GM23338 (cell line): ENCODE results near the gene KLK2. TPM values are rescaled to one million over a fixed set of nuclear protein-coding genes. Genes with fewer than 3 reads are reported as not detected.

Experiments
- ATAC-seq: fragments of 200-7000 bp; cut with Tn5 transposase; 3 replicates; pipeline ENCODE4 v1.9.1; 2020
- DNase-seq: peaks from one replicate; pipeline ENCODE4 v3.0.0-alpha.2; 2015; ENCODE audit warnings: low spot score
- H2AFZ ChIP-seq: fragments of 200-600 bp; sonication (generic); 2 replicates; pipeline ENCODE4 v1.8.0; 2016; ENCODE audit warnings: antibody characterized with exemption, mild to moderate bottlenecking, moderate library complexity
- H3F3A ChIP-seq: fragments of 200-600 bp; sonication (generic); replicated peaks from 2 replicates; pipeline ENCODE4 v1.8.0; 2017; ENCODE audit warnings: antibody characterized with exemption, mixed run types, low read depth
- H3K27ac ChIP-seq: fragments of 200-600 bp; sonication (generic); 2 replicates; pipeline ENCODE4 v1.6.1; 2016; ENCODE audit warnings: low read depth
- H3K27me3 ChIP-seq: fragments of 200-600 bp; sonication (generic); 2 replicates; pipeline ENCODE4 v1.8.0; 2016; ENCODE audit warnings: mild to moderate bottlenecking, mixed run types, moderate library complexity; ENCODE audit not compliant: insufficient read depth
- H3K36me3 ChIP-seq: fragments of 200-600 bp; sonication (generic); 2 replicates; pipeline ENCODE4 v1.8.0; 2016; ENCODE audit warnings: mild to moderate bottlenecking; ENCODE audit not compliant: insufficient read depth
- H3K4me1 ChIP-seq: fragments of 200-600 bp; sonication (generic); 2 replicates; pipeline ENCODE4 v1.8.0; 2016; ENCODE audit warnings: mild to moderate bottlenecking, moderate library complexity; ENCODE audit not compliant: insufficient read depth
- H3K4me2 ChIP-seq: fragments of 200-600 bp; sonication (generic); 2 replicates; pipeline ENCODE4 v1.7.1; 2017; ENCODE audit warnings: mixed run types
- H3K4me3 ChIP-seq: fragments of 200-600 bp; sonication (generic); 2 replicates; pipeline ENCODE4 v1.6.1; 2016; ENCODE audit warnings: mixed run types
- H3K79me2 ChIP-seq: fragments of 200-600 bp; sonication (generic); replicated peaks from 2 replicates; pipeline ENCODE4 v1.8.0; 2017; ENCODE audit warnings: mild to moderate bottlenecking; ENCODE audit not compliant: insufficient read depth
- H3K9me2 ChIP-seq: fragments of 200-600 bp; sonication (generic); 2 replicates; pipeline ENCODE4 v1.8.0; 2017; ENCODE audit not compliant: insufficient read depth
- H4K20me1 ChIP-seq: fragments of 200-600 bp; sonication (generic); replicated peaks from 2 replicates; pipeline ENCODE4 v1.8.0; 2017; ENCODE audit warnings: mild to moderate bottlenecking; ENCODE audit not compliant: insufficient read depth
- H3K27ac Mint-ChIP-seq: 2 replicates; pipeline ENCODE4 v1.8.0; 2020; ENCODE audit warnings: inconsistent platforms, mild to moderate bottlenecking, moderate library complexity, mixed read lengths
- H3K27me3 Mint-ChIP-seq: 3 replicates; pipeline ENCODE4 v1.8.0; 2022; ENCODE audit warnings: low read depth, mild to moderate bottlenecking, moderate library complexity, mixed read lengths, inconsistent platforms; ENCODE audit not compliant: insufficient read depth, poor library complexity
- H3K36me3 Mint-ChIP-seq: 3 replicates; pipeline ENCODE4 v1.8.0; 2021; ENCODE audit warnings: low read depth, mild to moderate bottlenecking, inconsistent platforms, moderate library complexity, mixed read lengths
- H3K4me1 Mint-ChIP-seq: 3 replicates; pipeline ENCODE4 v1.8.0; 2020; ENCODE audit warnings: mild to moderate bottlenecking, inconsistent platforms, mixed read lengths
- H3K4me3 Mint-ChIP-seq: 3 replicates; pipeline ENCODE4 v1.8.0; 2021; ENCODE audit warnings: moderate library complexity, mild to moderate bottlenecking, inconsistent platforms, mixed read lengths
- H3K9me3 Mint-ChIP-seq: 3 replicates; pipeline ENCODE4 v1.8.0; 2020; ENCODE audit warnings: moderate library complexity, mild to moderate bottlenecking, inconsistent platforms, mixed read lengths
- ETS1 ChIP-seq: IDR thresholded peaks from 2 replicates; pipeline ENCODE4 v1.6.1; 2016; ENCODE audit warnings: antibody characterized with exemption
- JUNB ChIP-seq: IDR thresholded peaks from one replicate; pipeline ENCODE4 v1.6.1; 2016; ENCODE audit warnings: antibody characterized with exemption; ENCODE audit not compliant: unreplicated experiment
- NANOG ChIP-seq: IDR thresholded peaks from 2 replicates; pipeline ENCODE4 v1.6.1; 2016; ENCODE audit warnings: antibody characterized with exemption, borderline replicate concordance
- polyA plus RNA-seq: library from polyadenylated mRNA; unstranded; fragments of >200 nt; fragmentation: Nextera tagmentation; extraction: Ambion mirVana; gene quantifications from 2 replicates; pipeline ENCODE4 v1.2.1, GENCODE V29; 2016
- total RNA-seq: library from RNA; depleted of rRNA; stranded (reverse); fragments of >200 nt; shearing (Covaris generic); gene quantifications from 2 replicates; pipeline ENCODE4 v1.2.3, GENCODE V29; 2014
- TF ChIP-seq, protein P1 (sequence below): fragments of 250-450 bp; sonication (Bioruptor Pico); IDR thresholded peaks from 2 replicates; pipeline ENCODE4 v1.5.0; 2020; ENCODE audit warnings: mild to moderate bottlenecking, moderate library complexity

Gene KLK2
- total and polyA plus RNA-seq, 2 experiments from 2014 or later: 0.18 to 0.69 TPM

DNA sequence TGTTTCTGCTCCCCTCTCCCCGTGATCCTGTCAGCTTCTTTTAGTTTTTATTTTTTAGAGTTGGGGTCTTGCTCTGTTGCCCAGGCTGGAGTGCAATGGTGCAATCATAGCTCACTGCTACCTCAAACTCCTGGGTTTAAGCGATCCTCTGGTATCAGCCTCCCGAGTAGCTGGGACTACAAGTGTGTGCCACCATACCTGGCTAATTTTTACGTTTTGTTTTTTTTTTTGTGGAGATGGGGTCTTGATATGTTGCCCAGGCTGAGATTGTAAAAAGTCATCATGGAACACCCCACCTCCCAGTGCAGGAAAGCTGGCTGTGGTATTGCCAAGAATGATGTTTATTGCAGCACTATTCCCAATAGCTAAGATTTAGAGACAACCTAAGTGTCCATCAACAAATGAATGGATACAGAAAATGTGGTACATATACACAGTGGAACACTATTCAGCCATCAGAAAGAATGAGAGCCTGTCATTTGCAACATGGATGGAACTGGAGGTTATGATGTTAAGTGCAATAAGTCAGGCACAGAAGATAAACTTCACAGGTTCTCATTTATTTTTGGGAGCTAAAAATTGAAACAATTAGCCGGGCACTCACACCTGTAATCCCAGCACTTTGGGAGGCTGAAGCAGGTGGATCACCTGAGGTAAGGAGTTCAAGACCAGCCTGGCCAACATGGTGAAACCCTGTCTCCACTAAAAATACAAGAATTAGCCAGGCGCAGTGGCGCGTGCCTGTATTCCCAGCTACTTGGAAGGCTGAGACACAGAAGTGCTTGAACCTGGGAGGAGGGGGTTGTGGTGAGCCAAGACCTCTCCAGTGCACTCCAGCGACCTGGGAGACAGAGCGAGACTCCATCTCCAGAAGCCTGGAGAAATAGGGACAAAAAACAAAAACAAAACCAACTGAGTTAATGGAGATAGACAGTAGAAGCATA is 33.3 kb upstream of the KLK2 start (continued):
- TF ChIP-seq, protein P1, sequence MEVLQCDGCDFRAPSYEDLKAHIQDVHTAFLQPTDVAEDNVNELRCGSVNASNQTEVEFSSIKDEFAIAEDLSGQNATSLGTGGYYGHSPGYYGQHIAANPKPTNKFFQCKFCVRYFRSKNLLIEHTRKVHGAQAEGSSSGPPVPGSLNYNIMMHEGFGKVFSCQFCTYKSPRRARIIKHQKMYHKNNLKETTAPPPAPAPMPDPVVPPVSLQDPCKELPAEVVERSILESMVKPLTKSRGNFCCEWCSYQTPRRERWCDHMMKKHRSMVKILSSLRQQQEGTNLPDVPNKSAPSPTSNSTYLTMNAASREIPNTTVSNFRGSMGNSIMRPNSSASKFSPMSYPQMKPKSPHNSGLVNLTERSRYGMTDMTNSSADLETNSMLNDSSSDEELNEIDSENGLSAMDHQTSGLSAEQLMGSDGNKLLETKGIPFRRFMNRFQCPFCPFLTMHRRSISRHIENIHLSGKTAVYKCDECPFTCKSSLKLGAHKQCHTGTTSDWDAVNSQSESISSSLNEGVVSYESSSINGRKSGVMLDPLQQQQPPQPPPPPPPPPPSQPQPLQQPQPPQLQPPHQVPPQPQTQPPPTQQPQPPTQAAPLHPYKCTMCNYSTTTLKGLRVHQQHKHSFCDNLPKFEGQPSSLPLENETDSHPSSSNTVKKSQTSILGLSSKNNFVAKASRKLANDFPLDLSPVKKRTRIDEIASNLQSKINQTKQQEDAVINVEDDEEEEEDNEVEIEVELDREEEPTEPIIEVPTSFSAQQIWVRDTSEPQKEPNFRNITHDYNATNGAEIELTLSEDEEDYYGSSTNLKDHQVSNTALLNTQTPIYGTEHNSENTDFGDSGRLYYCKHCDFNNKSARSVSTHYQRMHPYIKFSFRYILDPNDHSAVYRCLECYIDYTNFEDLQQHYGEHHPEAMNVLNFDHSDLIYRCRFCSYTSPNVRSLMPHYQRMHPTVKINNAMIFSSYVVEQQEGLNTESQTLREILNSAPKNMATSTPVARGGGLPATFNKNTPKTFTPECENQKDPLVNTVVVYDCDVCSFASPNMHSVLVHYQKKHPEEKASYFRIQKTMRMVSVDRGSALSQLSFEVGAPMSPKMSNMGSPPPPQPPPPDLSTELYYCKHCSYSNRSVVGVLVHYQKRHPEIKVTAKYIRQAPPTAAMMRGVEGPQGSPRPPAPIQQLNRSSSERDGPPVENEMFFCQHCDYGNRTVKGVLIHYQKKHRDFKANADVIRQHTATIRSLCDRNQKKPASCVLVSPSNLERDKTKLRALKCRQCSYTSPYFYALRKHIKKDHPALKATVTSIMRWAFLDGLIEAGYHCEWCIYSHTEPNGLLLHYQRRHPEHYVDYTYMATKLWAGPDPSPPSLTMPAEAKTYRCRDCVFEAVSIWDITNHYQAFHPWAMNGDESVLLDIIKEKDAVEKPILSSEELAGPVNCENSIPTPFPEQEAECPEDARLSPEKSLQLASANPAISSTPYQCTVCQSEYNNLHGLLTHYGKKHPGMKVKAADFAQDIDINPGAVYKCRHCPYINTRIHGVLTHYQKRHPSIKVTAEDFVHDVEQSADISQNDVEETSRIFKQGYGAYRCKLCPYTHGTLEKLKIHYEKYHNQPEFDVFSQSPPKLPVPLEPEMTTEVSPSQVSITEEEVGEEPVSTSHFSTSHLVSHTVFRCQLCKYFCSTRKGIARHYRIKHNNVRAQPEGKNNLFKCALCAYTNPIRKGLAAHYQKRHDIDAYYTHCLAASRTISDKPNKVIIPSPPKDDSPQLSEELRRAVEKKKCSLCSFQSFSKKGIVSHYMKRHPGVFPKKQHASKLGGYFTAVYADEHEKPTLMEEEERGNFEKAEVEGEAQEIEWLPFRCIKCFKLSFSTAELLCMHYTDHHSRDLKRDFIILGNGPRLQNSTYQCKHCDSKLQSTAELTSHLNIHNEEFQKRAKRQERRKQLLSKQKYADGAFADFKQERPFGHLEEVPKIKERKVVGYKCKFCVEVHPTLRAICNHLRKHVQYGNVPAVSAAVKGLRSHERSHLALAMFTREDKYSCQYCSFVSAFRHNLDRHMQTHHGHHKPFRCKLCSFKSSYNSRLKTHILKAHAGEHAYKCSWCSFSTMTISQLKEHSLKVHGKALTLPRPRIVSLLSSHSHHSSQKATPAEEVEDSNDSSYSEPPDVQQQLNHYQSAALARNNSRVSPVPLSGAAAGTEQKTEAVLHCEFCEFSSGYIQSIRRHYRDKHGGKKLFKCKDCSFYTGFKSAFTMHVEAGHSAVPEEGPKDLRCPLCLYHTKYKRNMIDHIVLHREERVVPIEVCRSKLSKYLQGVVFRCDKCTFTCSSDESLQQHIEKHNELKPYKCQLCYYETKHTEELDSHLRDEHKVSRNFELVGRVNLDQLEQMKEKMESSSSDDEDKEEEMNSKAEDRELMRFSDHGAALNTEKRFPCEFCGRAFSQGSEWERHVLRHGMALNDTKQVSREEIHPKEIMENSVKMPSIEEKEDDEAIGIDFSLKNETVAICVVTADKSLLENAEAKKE: no peak
- TF ChIP-seq NANOG: no peak
- no peak for TF ChIP-seq ETS1

DNA sequence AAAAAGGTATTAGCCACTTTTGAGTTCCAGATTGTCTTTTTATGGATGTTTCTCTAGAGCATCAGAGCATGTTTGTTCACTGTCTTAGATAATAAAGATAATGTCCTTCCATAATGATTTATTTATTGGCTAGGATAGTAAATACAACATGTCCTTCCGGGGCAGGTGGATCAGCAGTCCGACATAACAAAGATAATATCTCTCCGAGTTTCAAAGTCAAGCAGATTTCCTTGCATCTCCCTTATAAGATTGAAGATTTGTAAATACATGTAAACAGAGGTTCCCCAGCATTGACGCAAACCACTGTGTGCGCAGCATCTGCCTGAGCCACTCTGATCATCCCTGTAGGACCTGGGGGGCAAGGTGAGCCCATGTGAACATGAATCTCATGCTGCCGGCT is 31.1 kb upstream of the KLK2 start:
- Histone ChIP-seq H3F3A (no peaks in the 10 kb centered on the region), H3K27me3 (peaks cover 10% of the 10 kb centered on the region; the same call in 1 of the 2 replicates), H3K4me3 (no peak overlapping the region), H3K4me1 (peaks cover 5% of the 10 kb centered on the region; the same call in 1 of the 2 replicates), H3K27ac (no peak overlapping the region), H4K20me1 (no peaks in the 10 kb centered on the region), H3K9me2 (no peaks in the 10 kb centered on the region), H3K36me3 (no peaks in the 10 kb centered on the region), H3K4me2 (no peak overlapping the region), H3K79me2 (no peaks in the 10 kb centered on the region), H2AFZ (no peak overlapping the region)
- TF ChIP-seq JUNB: no peak
- Mint-ChIP-seq H3K4me1 (peaks cover 4% of the 10 kb centered on the region; the same call in 2 of the 3 replicates), H3K27me3 (peaks cover 7% of the 10 kb centered on the region), H3K27ac (no peak overlapping the region), H3K9me3 (peaks cover 53% of the 10 kb centered on the region), H3K4me3 (no peak overlapping the region), H3K36me3 (peaks cover 8% of the 10 kb centered on the region; the same call in 2 of the 3 replicates)
- no peak for DNase-seq
- ATAC-seq: no peak
